Activated CD4-positive, alpha-beta T cell treated with anti-CD3 and anti-CD28 coated beads for 36 hours (primary cell): ENCODE data around the gene RBM6. TPM values are rescaled to one million over a fixed set of nuclear protein-coding genes. Genes with fewer than 3 reads are reported as not detected.
"Not testable (repeated sequence)": the region's sequence is repeated elsewhere in the genome, so short reads cannot be mapped to it uniquely, and the experiment has no call there.

Experiments used
- ATAC-seq: fragments of 200-7000 bp; cut with Tn5 transposase; one replicate; pipeline ENCODE4 v1.10.0; 2021; ENCODE audit warnings: mild to moderate bottlenecking, moderate library complexity
- CTCF ChIA-PET: fragments of 350-600 bp; sonication (Branson Sonifier 250); formaldehyde crosslinking; loops from one replicate; lab custom pipeline; 2021; ENCODE audit warnings: antibody characterized with exemption; lab: Charles Lee
- POLR2A ChIA-PET: fragments of 350-600 bp; sonication (Branson Sonifier 250); formaldehyde crosslinking; loops from one replicate; lab custom pipeline; 2021; ENCODE audit warnings: antibody characterized with exemption, inconsistent platforms; lab: Charles Lee
- DNase-seq: peaks from one replicate; pipeline ENCODE4 v3.0.0-alpha.2; 2020
- H3K27ac Mint-ChIP-seq: one replicate; pipeline ENCODE4 v1.8.0; 2021; ENCODE audit warnings: mixed read lengths
- H3K27me3 Mint-ChIP-seq: one replicate; pipeline ENCODE4 v1.8.0; 2021; ENCODE audit warnings: mixed read lengths
- H3K36me3 Mint-ChIP-seq: one replicate; pipeline ENCODE4 v1.8.0; 2021; ENCODE audit warnings: low read depth, mixed read lengths
- H3K4me1 Mint-ChIP-seq: one replicate; pipeline ENCODE4 v1.8.0; 2021; ENCODE audit warnings: mixed read lengths
- H3K4me3 Mint-ChIP-seq: one replicate; pipeline ENCODE4 v1.8.0; 2021; ENCODE audit warnings: mild to moderate bottlenecking, moderate library complexity, mixed read lengths
- H3K9me3 Mint-ChIP-seq: one replicate; pipeline ENCODE4 v1.8.0; 2021; ENCODE audit warnings: low read depth, mixed read lengths
- intact Hi-C, 2 experiments: fragments of 100-400 bp; cut with DNase I in 1 of 2; cut with micrococcal nuclease in 1 of 2; formaldehyde crosslinking; loops; one replicate each; pipeline versions ENCODE4 v1.14.2 to v1.15.1; 2022 to 2024; cut with DNase I, micrococcal nuclease
- total RNA-seq, 2 experiments: library from RNA; stranded (reverse); gene quantifications; one replicate each; pipeline ENCODE4 v1.2.3, GENCODE V29; 2021

RBM6 gene
- total RNA-seq, 2 experiments from 2014 or later, result 69.3 to 75.1 TPM

DNA sequence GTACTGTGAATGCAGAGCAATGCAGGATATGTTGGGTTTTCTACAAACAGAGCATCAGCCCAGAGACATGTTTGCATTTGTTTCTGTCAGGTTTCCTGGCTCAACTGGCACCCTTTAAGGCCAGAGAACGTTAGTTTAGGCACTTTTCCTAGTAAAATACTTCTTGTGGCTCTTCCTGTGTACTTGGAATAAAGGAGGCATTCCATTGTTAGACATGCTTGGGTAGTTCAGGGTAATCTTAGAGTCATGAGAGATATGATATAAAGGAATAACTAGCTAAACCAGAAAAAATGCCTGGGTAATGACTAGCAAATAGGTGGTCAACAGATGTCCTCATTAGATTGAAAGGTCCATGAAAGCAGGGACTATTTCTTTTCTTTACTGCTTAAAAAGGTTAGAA lies 88.4 kb downstream of the RBM6 start:
- no peaks in the 10 kb centered on the region for H3K4me1 Mint-ChIP-seq
- H3K27me3 Mint-ChIP-seq, result no peaks in the 10 kb centered on the region
- CTCF ChIA-PET, result interaction anchor here (0.6 kb wide), 1 partner anchor 85 kb away, joined by 3 read pairs; no protein-coding TSS in a partner anchor
- no peak overlapping the region for H3K27ac Mint-ChIP-seq
- DNase-seq (no peak), ATAC-seq (no peak)
- H3K9me3 Mint-ChIP-seq, result no peaks in the 10 kb centered on the region
- intact Hi-C loops, result no loop called here
- H3K36me3 Mint-ChIP-seq, result peaks cover 23% of the 10 kb centered on the region
- POLR2A ChIA-PET, result no interaction called here
- H3K4me3 Mint-ChIP-seq, result no peak overlapping the region

DNA sequence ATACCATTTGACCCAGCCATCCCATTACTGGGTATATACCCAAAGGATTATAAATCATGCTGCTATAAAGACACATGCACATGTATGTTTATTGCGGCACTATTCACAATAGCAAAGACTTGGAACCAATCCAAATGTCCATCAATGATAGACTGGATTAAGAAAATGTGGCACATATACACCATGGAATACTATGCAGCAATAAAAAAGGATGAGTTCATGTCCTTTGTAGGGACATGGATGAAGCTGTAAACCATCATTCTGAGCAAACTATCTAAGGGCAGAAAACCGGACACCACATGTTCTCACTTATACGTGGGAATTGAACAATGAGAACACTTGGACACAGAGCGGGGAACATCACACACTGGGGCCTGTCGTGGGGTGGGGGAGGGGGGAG lies 91.3 kb downstream of the RBM6 start:
- DNase-seq, H3K27me3 Mint-ChIP-seq, POLR2A ChIA-PET, H3K4me1 Mint-ChIP-seq, H3K9me3 Mint-ChIP-seq, H3K27ac Mint-ChIP-seq, CTCF ChIA-PET, H3K4me3 Mint-ChIP-seq, ATAC-seq, intact Hi-C loops: not testable (repeated sequence)
- peaks cover 27% of the 10 kb centered on the region for H3K36me3 Mint-ChIP-seq

DNA sequence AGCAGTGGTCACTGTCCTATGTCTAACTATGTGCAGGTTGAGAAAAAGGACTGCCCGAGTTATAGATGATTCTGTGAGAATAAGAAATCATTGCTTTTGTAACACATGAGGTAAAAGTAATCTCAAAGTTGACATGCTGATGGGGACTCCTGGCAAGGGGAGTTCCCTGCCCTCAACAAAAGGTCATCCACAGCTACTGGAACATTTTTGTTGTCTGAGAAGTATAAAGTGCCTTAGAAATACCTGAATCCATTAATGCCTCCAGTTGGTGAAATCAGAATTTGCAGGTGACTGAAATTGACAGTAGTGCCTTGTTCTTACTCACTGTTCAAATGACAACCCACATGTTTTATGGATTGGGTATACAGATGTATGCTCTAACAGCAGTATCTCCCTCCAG lies 105.0 kb downstream of the RBM6 start:
- ATAC-seq, result peak; percentile 53
- H3K27ac Mint-ChIP-seq, result no peak overlapping the region
- H3K36me3 Mint-ChIP-seq, result peaks cover 14% of the 10 kb centered on the region
- intact Hi-C loops, result no loop called here
- ChIA-PET CTCF (no interaction called here), POLR2A (no interaction called here)
- no peaks in the 10 kb centered on the region for H3K9me3 Mint-ChIP-seq
- peaks cover 15% of the 10 kb centered on the region for H3K4me1 Mint-ChIP-seq
- H3K27me3 Mint-ChIP-seq, result no peaks in the 10 kb centered on the region
- DNase-seq, result no peak
- H3K4me3 Mint-ChIP-seq, result no peak overlapping the region

DNA sequence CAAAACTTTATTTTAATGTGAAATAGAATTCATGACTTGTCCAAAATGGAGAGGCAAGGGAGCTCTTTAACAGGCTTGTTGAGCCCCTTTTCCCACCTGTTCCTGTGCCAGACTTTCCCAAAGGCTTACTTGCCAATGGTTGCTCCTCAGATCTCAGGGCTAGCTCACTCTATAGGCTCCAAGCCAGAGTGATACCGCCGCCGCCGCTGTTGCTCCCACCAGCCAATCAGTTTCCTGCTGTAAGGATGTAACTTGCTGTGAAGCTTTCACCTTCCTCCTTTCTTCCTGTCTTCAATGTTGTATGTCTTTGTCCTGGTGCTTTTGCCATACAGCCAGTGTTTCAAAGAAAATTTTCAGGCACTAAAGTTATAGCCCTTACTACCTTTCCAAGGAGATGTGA lies 107.5 kb downstream of the RBM6 start:
- CTCF ChIA-PET, result interaction anchor here (0.6 to 1.2 kb wide), 3 partner anchors 9 to 709 kb away, joined by 3 to 4 read pairs (median 3); no protein-coding TSS in a partner anchor
- Mint-ChIP-seq H3K4me3 (no peak overlapping the region), H3K9me3 (no peaks in the 10 kb centered on the region), H3K36me3 (peaks cover 21% of the 10 kb centered on the region), H3K27me3 (no peaks in the 10 kb centered on the region), H3K4me1 (peaks cover 10% of the 10 kb centered on the region), H3K27ac (no peak overlapping the region)
- intact Hi-C loops, result no loop called here
- DNase-seq, result no peak
- POLR2A ChIA-PET, result no interaction called here
- ATAC-seq, result no peak

DNA sequence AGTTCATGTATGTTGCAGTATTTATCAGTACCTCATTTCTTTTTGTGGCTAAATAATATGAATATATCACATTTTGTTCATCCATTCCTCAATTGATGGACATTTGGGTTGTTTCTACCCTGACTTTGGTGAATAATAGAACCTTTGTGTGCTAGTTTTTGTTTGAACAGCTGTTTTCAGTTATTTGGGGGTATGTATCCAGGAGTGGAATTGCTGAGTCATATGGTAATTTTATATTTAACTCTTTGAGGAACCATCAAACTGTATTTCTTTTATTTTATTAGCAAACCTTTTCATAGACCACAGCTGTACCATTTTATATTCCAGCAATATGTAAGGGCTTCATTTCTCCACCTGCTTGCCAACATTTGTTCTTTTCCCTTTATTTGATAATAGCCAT lies 110.4 kb downstream of the RBM6 start:
- ChIA-PET CTCF (interaction anchor here (1.2 kb wide), 1 partner anchor 70 kb away, joined by 3 read pairs; no protein-coding TSS in a partner anchor), POLR2A (no interaction called here)
- no peak overlapping the region for H3K4me3 Mint-ChIP-seq
- no peaks in the 10 kb centered on the region for H3K9me3 Mint-ChIP-seq
- no peak for DNase-seq
- H3K4me1 Mint-ChIP-seq, result peaks cover 5% of the 10 kb centered on the region
- no peaks in the 10 kb centered on the region for H3K27me3 Mint-ChIP-seq
- no peak for ATAC-seq
- peak overlapping the region; percentile 17 for H3K27ac Mint-ChIP-seq
- H3K36me3 Mint-ChIP-seq, result peaks cover 32% of the 10 kb centered on the region
- intact Hi-C loops, result no loop called here

DNA sequence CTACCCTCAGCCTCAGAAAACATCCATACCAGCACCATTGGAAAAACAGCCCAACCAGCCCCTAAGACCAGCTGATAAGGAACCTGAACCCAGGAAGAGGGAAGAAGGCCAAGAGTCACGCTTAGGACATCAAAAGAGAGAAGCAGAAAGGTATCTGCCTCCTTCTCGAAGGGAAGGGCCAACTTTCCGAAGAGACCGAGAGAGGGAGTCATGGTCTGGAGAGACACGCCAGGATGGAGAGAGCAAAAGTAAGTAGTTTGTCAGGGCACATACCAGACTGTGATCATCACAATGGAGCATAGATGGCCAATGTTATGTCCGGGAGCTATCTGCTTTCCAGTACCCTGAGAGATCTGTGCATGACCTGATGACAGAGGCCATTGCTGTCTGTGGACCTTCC lies 117.8 kb downstream of the RBM6 start:
- no peak for DNase-seq
- Mint-ChIP-seq H3K4me3 (no peak overlapping the region), H3K27me3 (no peaks in the 10 kb centered on the region), H3K27ac (no peak overlapping the region), H3K4me1 (no peaks in the 10 kb centered on the region), H3K9me3 (no peaks in the 10 kb centered on the region), H3K36me3 (peaks cover 54% of the 10 kb centered on the region)
- ChIA-PET POLR2A (no interaction called here), CTCF (no interaction called here)
- ATAC-seq, result no peak
- intact Hi-C loops, result no loop called here

DNA sequence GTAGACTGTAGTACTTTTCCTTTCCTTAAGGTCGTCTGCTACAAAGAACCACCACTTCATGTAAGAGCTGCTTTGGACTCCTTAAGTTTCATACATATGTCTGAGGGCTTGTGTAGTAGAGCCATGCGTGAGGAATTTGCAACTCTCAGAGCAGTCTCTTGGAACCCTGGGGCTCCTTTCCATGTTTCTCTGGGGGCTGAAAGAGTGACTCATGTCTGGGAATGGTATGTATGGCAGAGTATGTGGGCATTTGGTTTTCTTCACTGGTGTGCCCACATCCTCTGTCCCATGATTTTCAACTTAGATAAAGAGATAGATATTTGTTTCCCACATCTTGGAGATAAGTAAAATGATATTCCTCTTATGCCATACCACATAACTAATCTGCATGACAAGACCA lies 128.2 kb downstream of the RBM6 start:
- Mint-ChIP-seq H3K9me3 (no peaks in the 10 kb centered on the region), H3K27ac (no peak overlapping the region), H3K4me1 (no peaks in the 10 kb centered on the region), H3K27me3 (no peaks in the 10 kb centered on the region), H3K36me3 (peaks cover 47% of the 10 kb centered on the region), H3K4me3 (no peak overlapping the region)
- intact Hi-C loops, result no loop called here
- POLR2A ChIA-PET, result no interaction called here
- DNase-seq (no peak), ATAC-seq (no peak)
- CTCF ChIA-PET, result interaction anchor here (0.7 kb wide), 2 partner anchors 195 to 252 kb away, joined by 3 to 4 read pairs; no protein-coding TSS in a partner anchor

DNA sequence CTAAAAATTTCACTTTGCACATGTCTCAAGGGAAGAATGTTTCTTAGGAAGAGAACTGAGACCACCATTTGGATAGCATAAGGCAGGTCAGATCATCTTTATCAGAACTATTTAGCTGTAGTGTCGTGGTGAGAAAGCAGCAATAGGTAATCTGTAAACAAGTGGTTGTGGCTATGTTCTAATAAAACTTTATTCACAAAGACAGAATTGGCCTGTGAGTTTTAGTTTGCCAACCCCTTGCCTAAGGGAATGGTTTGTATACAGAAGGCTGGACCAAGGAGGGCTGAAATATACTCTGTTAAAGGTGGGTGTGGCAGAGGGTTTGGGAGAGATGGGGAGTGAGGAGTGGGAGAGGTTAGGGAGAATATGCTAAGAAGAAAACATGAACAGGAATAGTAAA lies 138.1 kb downstream of the RBM6 start:
- peaks cover 13% of the 10 kb centered on the region for H3K4me1 Mint-ChIP-seq
- no peaks in the 10 kb centered on the region for H3K27me3 Mint-ChIP-seq
- peaks cover 28% of the 10 kb centered on the region for H3K36me3 Mint-ChIP-seq
- no peaks in the 10 kb centered on the region for H3K9me3 Mint-ChIP-seq
- DNase-seq (no peak), ATAC-seq (no peak)
- ChIA-PET POLR2A (no interaction called here), CTCF (interaction anchor here (0.6 kb wide), 1 partner anchor 149 kb away, joined by 3 read pairs; no protein-coding TSS in a partner anchor)
- intact Hi-C loops, result no loop called here
- no peak overlapping the region for H3K4me3 Mint-ChIP-seq
- peak overlapping the region; percentile 10 for H3K27ac Mint-ChIP-seq

DNA sequence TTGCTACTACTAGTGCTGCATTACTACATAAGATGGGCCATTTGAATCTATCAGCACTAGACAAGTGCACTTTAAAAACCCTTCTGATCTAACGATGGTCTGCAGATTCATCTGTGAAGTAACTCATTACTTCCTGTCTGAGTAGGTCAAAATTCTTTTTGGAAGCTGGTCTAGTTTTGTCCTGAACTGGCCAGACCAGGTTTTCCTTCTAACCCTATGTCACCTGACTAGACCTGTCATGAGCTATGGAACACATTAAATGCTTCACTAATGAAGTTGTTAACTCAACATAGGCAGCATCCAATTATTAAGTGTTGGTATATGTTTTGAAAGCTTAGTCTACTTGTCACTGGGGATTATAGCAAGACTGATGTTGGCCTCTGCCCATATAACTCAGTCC lies 138.7 kb downstream of the RBM6 start:
- intact Hi-C loops, result no loop called here
- Mint-ChIP-seq H3K27ac (peak overlapping the region; percentile 13), H3K27me3 (no peaks in the 10 kb centered on the region), H3K4me1 (peaks cover 16% of the 10 kb centered on the region), H3K36me3 (peaks cover 22% of the 10 kb centered on the region), H3K4me3 (no peak overlapping the region), H3K9me3 (no peaks in the 10 kb centered on the region)
- CTCF ChIA-PET, result interaction anchor here (0.6 to 0.9 kb wide), 2 partner anchors 11 to 150 kb away, joined by 3 read pairs; no protein-coding TSS in a partner anchor
- ATAC-seq (peak; percentile 23), DNase-seq (no peak)
- POLR2A ChIA-PET, result no interaction called here

DNA sequence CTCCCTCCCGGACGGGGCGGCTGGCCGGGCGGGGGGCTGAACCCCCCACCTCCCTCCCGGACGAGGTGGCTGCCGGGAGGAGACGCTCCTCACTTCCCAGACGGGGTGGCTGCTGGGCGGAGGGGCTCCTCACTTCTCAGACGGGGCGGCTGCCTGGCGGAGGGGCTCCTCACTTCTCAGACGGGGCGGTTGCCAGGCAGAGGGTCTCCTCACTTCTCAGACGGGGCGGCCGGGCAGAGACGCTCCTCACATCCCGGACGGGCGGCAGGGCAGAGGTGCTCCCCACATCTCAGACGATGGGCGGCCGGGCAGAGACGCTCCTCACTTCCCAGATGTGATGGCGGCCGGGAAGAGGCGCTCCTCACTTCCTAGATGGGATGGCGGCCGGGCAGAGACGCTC lies 145.0 kb downstream of the RBM6 start:
- H3K36me3 Mint-ChIP-seq, H3K4me3 Mint-ChIP-seq, H3K9me3 Mint-ChIP-seq, POLR2A ChIA-PET, CTCF ChIA-PET, H3K27me3 Mint-ChIP-seq, ATAC-seq, DNase-seq, H3K27ac Mint-ChIP-seq: not testable (repeated sequence)
- peaks cover 18% of the 10 kb centered on the region for H3K4me1 Mint-ChIP-seq
- intact Hi-C loops, result loop anchor here in 1 of 2 experiments (5.0 kb wide), 1 partner anchor 143 kb away; the partner anchor contains the start of gene RBM6

DNA sequence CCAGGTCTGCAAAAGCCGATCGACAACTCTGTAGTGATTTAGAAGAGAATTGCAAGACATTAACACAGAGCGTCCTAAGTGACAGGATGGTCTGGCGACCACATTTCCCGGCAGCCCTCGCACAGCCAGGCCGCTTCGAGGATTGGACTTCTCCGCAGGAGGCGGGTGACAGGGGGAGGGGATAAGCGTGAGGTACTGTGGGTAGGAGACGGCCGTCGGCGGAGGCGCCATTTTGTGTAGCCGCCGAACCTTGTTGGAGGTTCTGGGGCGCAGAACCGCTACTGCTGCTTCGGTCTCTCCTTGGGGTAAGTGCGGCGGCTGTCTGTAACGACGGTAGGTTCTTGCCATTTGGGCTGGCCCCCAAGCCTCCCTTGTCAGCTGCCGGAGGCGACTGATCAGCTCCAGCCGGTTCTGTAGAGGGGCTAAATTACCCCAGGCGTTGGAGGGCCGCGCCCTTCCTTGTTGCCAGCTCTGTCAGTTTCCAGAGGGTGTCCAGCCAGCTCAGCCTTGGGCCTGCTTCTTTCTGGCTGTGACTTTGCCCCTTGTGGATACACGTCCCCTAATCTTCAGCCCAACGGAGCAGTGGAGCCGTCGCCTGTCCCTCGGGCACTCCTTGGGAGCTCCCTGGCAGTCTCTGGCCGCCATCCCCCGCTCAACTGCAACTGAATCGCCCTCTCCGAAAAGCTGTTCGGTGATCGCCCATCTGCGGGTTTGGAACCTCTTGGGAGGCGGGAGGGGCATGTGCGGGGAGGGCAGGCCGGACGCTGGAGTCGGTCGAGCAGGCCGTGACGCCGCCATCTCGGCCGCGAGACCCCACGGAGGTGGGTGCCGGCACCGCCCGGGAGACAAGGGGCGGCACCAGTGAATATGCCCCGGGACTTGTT lies 149.0 kb downstream of the RBM6 start, which contains the start of gene RBM5:
TSS of gene RBM5 (plus strand) at position 195 of the 884 bp plus-strand sequence. CDS start 1,516 bp downstream, outside the sequence.
- ATAC-seq (peak; percentile 100), DNase-seq (peak; percentile 97)
- Mint-ChIP-seq H3K27ac (peak within 1 kb of the TSS; percentile 97), H3K27me3 (no peaks in the 10 kb centered on the region), H3K4me3 (peak within 1 kb of the TSS; percentile 99), H3K9me3 (no peaks in the 10 kb centered on the region), H3K36me3 (peaks cover 32% of the 10 kb centered on the region), H3K4me1 (peaks cover 28% of the 10 kb centered on the region)
- intact Hi-C loops, result loop anchor here (1.0 to 5.0 kb wide), 9 partner anchors 66 to 619 kb away; partner anchors contain the start of genes RBM6 (in 2 of the 2), APEH (in 1 of the 2), DAG1 (in 1 of the 2) and IP6K1 (in 1 of the 2)
- CTCF ChIA-PET, result interaction anchor here (0.9 to 2.7 kb wide), 5 partner anchors 12 to 29 kb away, joined by 3 to 11 read pairs (median 4); no protein-coding TSS in a partner anchor
- POLR2A ChIA-PET, result interaction anchor here (0.5 to 0.8 kb wide), 4 partner anchors 7 to 299 kb away, joined by 3 to 5 read pairs (median 3); no protein-coding TSS in a partner anchor
